Loucy (cell line): ENCODE measurements around the gene MAN2A1.

Experiments used
- H2AFZ ChIP-seq: fragments of 200-600 bp; sonication (generic); 2 replicates; pipeline ENCODE4 v1.6.0; 2016; ENCODE audit warnings: antibody characterized with exemption, mild to moderate bottlenecking, low read length, moderate library complexity
- H3F3A ChIP-seq: fragments of 200-600 bp; 2 replicates; pipeline ENCODE4 v1.6.0; 2016; ENCODE audit warnings: antibody characterized with exemption, low read depth, mild to moderate bottlenecking
- H3K27me3 ChIP-seq: fragments of 200-600 bp; sonication (generic); 2 replicates; pipeline ENCODE4 v1.6.1; 2014; ENCODE audit warnings: low read length, mild to moderate bottlenecking; ENCODE audit not compliant: insufficient read depth, poor library complexity, severe bottlenecking
- H3K36me3 ChIP-seq: fragments of 200-600 bp; sonication (generic); 2 replicates; pipeline ENCODE4 v1.6.1; 2016; ENCODE audit warnings: low read length; ENCODE audit not compliant: insufficient read depth
- H3K4me1 ChIP-seq: fragments of 200-600 bp; sonication (generic); 2 replicates; pipeline ENCODE4 v1.5.1; 2014; ENCODE audit warnings: low read length, mild to moderate bottlenecking; ENCODE audit not compliant: insufficient read depth, poor library complexity, severe bottlenecking
- H3K4me2 ChIP-seq: fragments of 200-600 bp; sonication (generic); 2 replicates; pipeline ENCODE4 v1.6.0; 2014; ENCODE audit warnings: antibody characterized with exemption, low read length, low read depth, mild to moderate bottlenecking; ENCODE audit not compliant: poor library complexity, severe bottlenecking
- H3K4me3 ChIP-seq: fragments of 200-600 bp; sonication (generic); 2 replicates; pipeline ENCODE4 v1.5.1; 2014; ENCODE audit warnings: low read length, mild to moderate bottlenecking, mixed read lengths; ENCODE audit not compliant: poor library complexity, severe bottlenecking
- H3K79me2 ChIP-seq: fragments of 200-600 bp; sonication (generic); 2 replicates; pipeline ENCODE4 v1.6.1; 2014; ENCODE audit warnings: low read length; ENCODE audit not compliant: insufficient read depth
- H3K9ac ChIP-seq: fragments of 200-600 bp; sonication (generic); 2 replicates; pipeline ENCODE4 v1.6.0; 2014; ENCODE audit warnings: mild to moderate bottlenecking, low read depth, low read length, moderate library complexity; ENCODE audit not compliant: poor library complexity, severe bottlenecking
- H3K9me2 ChIP-seq: fragments of 200-600 bp; sonication (generic); replicated peaks from 2 replicates; pipeline ENCODE4 v1.6.1; 2016; ENCODE audit warnings: low read depth, low read length, mixed read lengths
- H3K9me3 ChIP-seq: fragments of 200-600 bp; sonication (generic); 2 replicates; pipeline ENCODE4 v1.6.1; 2014; ENCODE audit warnings: mild to moderate bottlenecking, antibody characterized with exemption, low read length, low read depth; ENCODE audit not compliant: insufficient read depth
- H4K20me1 ChIP-seq: fragments of 200-600 bp; sonication (generic); 2 replicates; pipeline ENCODE4 v1.6.0; 2014; ENCODE audit warnings: antibody characterized with exemption, low read length, mild to moderate bottlenecking; ENCODE audit not compliant: insufficient read depth, poor library complexity, severe bottlenecking
- EZH2phosphoT487 ChIP-seq: fragments of 200-600 bp; IDR thresholded peaks from 2 replicates; pipeline ENCODE4 v1.6.1; 2018; ENCODE audit warnings: antibody characterized with exemption, mild to moderate bottlenecking, moderate library complexity, borderline replicate concordance
- TF ChIP-seq, protein P1 (sequence below): fragments of 200-600 bp; sonication (generic); conservative IDR thresholded peaks from 2 replicates; pipeline ENCODE4 v1.5.1; 2014; ENCODE audit warnings: mild to moderate bottlenecking, antibody characterized with exemption, low read length

Gene MAN2A1

DNA sequence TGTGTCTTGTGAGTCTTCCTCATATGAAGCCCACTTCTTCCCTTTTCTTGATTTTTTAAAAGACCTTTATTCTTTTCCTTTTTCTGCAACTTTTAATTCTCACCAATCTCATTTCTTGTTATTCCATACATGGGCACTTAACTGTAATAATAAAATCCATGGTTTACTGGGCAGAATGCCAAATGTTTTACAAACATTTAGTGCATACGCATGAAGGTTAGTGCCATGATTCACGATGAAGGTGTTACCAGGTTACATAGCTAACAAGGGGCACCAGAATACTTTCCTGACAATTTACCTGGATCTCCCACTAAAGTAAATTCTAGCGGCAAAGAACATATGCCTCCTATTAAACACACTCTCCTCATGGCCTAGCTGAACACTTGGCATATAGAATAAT lies 28.5 kb downstream of the MAN2A1 start:
- no peaks in the 10 kb centered on the region for H4K20me1 ChIP-seq
- no peaks in the 10 kb centered on the region for H3K4me1 ChIP-seq
- H3K79me2 ChIP-seq, result peaks cover 9% of the 10 kb centered on the region; the same call in 1 of the 2 replicates
- H3K9me3 ChIP-seq, result no peaks in the 10 kb centered on the region
- H3K9ac ChIP-seq, result no peak overlapping the region
- no peak overlapping the region for H2AFZ ChIP-seq
- no peak overlapping the region for H3K4me3 ChIP-seq
- H3F3A ChIP-seq, result no peaks in the 10 kb centered on the region
- TF ChIP-seq, protein P1, sequence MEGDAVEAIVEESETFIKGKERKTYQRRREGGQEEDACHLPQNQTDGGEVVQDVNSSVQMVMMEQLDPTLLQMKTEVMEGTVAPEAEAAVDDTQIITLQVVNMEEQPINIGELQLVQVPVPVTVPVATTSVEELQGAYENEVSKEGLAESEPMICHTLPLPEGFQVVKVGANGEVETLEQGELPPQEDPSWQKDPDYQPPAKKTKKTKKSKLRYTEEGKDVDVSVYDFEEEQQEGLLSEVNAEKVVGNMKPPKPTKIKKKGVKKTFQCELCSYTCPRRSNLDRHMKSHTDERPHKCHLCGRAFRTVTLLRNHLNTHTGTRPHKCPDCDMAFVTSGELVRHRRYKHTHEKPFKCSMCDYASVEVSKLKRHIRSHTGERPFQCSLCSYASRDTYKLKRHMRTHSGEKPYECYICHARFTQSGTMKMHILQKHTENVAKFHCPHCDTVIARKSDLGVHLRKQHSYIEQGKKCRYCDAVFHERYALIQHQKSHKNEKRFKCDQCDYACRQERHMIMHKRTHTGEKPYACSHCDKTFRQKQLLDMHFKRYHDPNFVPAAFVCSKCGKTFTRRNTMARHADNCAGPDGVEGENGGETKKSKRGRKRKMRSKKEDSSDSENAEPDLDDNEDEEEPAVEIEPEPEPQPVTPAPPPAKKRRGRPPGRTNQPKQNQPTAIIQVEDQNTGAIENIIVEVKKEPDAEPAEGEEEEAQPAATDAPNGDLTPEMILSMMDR, result no peak
- no peak for TF ChIP-seq EZH2phosphoT487
- H3K4me2 ChIP-seq, result no peak overlapping the region
- no peaks in the 10 kb centered on the region for H3K27me3 ChIP-seq
- no peaks in the 10 kb centered on the region for H3K9me2 ChIP-seq
- peaks cover 29% of the 10 kb centered on the region for H3K36me3 ChIP-seq

DNA sequence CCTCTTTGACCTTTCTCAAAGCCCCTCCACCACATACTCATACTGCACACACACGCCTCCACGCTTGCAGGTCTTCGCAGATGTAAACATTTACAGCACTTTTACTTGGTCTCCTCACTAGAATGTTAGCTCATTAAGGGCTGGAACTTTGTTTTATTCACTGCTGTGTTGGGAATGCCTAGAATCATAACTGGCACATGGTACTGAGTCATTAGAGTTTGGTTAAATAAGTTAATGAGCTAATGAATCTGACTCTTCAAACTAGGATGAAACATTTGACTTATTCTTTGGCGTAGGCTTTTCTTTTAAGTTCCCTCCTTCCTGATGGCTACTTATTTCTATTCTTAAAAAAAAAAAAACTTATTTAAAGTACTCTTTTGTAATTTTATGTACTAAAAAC lies 28.9 kb downstream of the MAN2A1 start:
- TF ChIP-seq EZH2phosphoT487, result no peak
- Histone ChIP-seq H3K9me3 (no peaks in the 10 kb centered on the region), H3K27me3 (no peaks in the 10 kb centered on the region), H3K4me1 (no peaks in the 10 kb centered on the region), H3K9me2 (no peaks in the 10 kb centered on the region), H3K9ac (no peak overlapping the region), H4K20me1 (no peaks in the 10 kb centered on the region), H3K4me3 (no peak overlapping the region), H3K4me2 (no peak overlapping the region), H3K79me2 (peaks cover 5% of the 10 kb centered on the region; the same call in 1 of the 2 replicates), H3K36me3 (peaks cover 29% of the 10 kb centered on the region), H2AFZ (no peak overlapping the region), H3F3A (no peaks in the 10 kb centered on the region)

DNA sequence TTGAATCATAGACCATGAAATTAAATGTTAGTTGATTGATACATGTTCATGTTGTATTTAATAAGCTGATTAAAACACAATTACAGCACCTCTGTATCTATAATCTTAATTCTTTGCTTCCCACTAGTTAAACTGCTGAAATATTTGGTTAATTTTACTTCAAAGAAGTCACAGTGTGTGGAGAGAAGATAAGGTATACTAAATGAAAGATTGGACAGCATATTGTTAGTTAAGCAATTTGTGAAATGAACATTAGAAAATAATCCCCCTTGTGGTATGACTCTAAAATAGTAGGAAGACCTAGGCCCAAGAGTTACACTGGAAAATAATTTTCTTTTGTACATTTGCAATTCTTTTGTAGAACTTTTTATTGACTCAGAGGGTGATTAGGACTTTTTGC lies 30.3 kb downstream of the MAN2A1 start:
- Histone ChIP-seq H3K4me1 (no peaks in the 10 kb centered on the region), H2AFZ (no peak overlapping the region), H3K79me2 (peaks cover 4% of the 10 kb centered on the region; the same call in 1 of the 2 replicates), H3K9me2 (no peaks in the 10 kb centered on the region), H3K36me3 (peaks cover 29% of the 10 kb centered on the region), H3K27me3 (no peaks in the 10 kb centered on the region), H4K20me1 (no peaks in the 10 kb centered on the region), H3F3A (no peaks in the 10 kb centered on the region), H3K4me3 (no peak overlapping the region), H3K4me2 (no peak overlapping the region), H3K9ac (no peak overlapping the region), H3K9me3 (no peaks in the 10 kb centered on the region)
- TF ChIP-seq, protein P1, result no peak
- TF ChIP-seq EZH2phosphoT487, result no peak

DNA sequence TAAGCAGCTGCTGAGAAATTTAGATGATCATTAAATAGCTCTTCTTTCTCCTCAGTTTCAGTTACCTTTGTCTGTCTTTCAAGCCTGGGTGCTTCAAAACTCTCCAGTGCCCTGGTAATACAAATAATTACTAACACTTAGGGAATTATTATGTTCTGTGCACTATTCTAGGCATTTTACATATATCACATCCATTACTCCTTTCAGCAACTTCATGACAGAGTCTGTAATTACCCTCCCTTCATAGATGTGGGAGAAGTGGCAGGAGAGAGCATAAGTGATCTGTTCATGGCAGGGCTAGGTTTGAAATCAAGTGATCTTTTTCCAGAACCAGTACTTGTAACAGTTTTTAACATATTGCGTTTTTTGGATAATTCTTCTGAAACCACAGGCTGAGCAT lies 32.0 kb downstream of the MAN2A1 start:
- Histone ChIP-seq H3K36me3 (peaks cover 21% of the 10 kb centered on the region), H3K79me2 (peaks cover 4% of the 10 kb centered on the region; the same call in 1 of the 2 replicates), H3K9ac (no peak overlapping the region), H3K9me2 (no peaks in the 10 kb centered on the region), H3F3A (no peaks in the 10 kb centered on the region), H3K9me3 (no peaks in the 10 kb centered on the region), H3K4me3 (no peak overlapping the region), H3K4me2 (no peak overlapping the region), H2AFZ (no peak overlapping the region), H3K27me3 (no peaks in the 10 kb centered on the region), H4K20me1 (no peaks in the 10 kb centered on the region), H3K4me1 (no peaks in the 10 kb centered on the region)
- TF ChIP-seq, protein P1, result no peak
- TF ChIP-seq EZH2phosphoT487, result no peak
